SKM-1 treated with dmso at 0.1 percent for 144 hours (cell line): ENCODE data around the gene MED31.
"Not testable (repeated sequence)": the region's sequence is repeated elsewhere in the genome, so short reads cannot be mapped to it uniquely, and the experiment has no call there.

Experiments used
- DNase-seq: peaks from one replicate; lab custom pipeline; 2025; ENCODE audit not compliant: unreplicated experiment; lab: John Stamatoyannopoulos, UW

The MED31 gene

DNA sequence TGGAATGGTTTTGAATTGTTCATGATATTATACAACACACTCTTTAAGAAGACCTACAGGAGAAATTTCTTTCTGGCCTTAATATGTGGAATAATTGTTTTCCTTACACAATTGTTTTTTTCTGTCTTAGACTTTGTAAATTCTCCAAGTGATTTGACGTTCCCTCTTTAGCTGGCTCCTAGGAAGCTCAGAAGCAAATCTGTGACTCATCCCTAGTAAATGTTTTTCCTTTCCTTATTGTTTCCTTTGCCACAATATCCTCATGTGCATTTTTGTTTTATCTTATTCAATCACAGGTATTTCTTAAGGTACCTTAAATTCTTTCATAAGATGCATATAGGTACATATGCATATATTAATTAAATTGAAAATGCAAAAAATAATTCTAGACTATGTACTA lies 24.4 kb downstream of the MED31 start:
- no peak for DNase-seq

- DNase-seq, result no peak
Observed at GRCh38 chr17:6626616-6627015, 24.8 kb downstream of the MED31 start.

DNA sequence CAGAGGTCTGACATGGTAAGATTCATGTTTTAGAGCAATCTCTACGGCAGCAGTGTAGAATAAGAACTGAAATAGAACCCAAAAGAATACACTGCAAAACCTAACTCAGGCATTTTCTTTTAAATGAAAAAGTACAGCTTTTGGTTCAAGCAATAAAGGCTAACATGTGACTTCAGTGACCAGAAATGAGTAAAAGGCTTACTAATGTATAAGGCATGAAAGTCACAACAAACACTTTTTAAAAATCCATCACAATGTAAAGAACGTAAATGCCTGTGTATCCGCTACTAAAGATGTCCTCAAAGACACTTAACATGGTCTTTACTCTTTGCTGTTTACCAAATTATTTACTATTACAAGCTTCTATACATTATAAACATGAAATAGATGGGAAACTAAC lies 27.5 kb downstream of the MED31 start:
- no peak for DNase-seq

- DNase-seq, result no peak
Observed at GRCh38 chr17:6611231-6611630, 40.2 kb downstream of the MED31 start.

DNA sequence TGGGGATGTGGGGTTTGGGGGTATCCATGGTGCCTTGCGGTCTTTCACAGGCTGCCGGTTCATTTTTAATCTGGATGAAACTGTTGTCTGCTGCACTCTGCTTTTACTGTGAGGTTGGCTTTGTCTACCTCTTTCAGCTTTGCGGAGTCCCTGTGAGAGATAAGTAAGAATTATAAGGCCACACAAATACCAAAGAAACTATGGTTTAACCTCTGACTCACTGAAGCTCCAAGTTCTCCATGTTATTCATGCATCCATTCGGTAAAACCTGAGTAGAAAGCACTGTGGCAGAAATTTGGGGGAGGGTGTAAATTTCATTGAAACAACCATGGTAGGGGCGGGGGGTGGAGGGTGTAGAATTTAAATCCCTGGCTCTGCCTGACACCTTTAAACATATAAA lies 41.4 kb downstream of the MED31 start:
- no peak for DNase-seq

GRCh38 chr17:6608321-6608720 lies 43.1 kb downstream of the MED31 start:
- DNase-seq, result no peak

DNA sequence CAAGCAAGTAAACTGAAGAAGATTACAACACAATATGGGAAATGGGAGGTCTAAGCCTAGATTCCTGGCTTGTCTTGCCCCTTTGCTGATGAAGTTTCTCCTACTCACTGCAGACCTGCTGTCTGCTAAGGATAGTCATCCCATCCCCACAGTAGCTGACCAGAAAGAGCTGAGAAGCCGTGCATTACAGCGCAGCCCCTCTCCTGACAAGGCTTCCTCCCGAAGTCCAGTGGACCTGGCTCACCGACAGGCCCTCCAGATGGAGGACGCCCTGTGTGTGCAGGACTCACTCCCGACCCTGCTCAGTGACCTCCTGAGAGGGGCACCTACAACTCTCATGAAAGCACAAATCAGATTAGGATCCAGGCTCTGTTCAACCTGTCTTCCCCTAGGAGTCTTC lies 46.3 kb downstream of the MED31 start:
- DNase-seq, result no peak

GRCh38 chr17:6603744-6604325 lies 47.6 kb downstream of the MED31 start:
- no peak for DNase-seq

- no peak for DNase-seq
Observed at GRCh38 chr17:6602141-6602540, 49.3 kb downstream of the MED31 start.

DNA sequence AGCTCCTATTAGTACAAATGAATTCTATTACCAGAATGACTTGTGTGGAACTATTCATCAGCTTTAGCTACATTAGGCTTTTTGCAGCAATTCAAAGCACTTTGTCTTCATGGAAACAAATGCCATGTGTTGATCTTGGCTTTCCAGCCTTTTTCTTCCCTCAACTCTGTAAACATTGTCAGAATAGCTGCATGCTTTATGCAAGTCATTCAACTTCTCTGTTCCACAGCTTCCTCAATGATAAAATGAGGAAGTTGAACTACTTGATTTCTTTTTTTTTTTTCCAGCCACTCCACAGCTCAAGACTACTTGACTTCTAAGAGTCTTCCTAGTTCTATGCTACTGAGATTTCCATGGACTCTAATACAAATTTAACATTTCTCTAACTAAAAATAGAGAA lies 52.0 kb downstream of the MED31 start:
- DNase-seq, result peak; percentile 81

DNA sequence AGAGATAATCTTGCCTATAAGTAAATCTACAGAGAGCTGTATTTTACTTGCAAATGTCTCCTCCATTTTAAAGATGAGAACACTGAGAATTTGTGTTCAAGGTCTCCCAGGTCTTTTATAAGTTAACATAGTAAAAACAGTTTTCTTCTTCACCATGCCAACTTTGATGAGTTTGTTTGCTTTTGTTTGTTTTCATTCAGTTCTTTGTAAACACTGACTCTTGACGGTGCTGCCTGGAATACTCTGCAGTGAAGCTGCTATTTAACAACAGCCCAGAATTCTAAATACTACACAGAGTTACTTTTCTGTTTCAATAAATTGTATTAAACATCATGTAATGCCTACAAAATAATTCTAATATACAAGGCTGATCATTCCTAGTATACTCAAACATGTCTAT lies 53.7 kb downstream of the MED31 start:
- no peak for DNase-seq

- DNase-seq, result no peak
Observed at GRCh38 chr17:6596941-6597340, 54.5 kb downstream of the MED31 start.

DNA sequence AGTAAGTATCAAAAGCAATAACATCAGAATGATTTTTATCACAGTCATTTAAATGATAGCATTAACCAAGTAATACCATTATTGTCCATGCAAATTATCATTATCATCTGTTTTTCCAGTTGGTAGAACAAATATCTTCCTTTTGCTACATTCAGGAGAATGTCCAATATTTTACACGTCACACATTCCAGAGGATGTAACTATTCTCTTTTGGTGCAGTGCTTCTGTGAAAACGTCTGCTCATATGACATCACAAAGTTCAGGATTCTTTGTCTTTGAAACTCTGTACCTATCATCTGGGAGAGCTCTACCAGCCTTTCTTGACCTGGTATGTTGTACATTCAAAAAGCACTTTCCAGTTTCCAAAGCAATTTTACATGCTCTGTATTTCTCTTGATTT lies 54.9 kb downstream of the MED31 start:
- no peak for DNase-seq

DNA sequence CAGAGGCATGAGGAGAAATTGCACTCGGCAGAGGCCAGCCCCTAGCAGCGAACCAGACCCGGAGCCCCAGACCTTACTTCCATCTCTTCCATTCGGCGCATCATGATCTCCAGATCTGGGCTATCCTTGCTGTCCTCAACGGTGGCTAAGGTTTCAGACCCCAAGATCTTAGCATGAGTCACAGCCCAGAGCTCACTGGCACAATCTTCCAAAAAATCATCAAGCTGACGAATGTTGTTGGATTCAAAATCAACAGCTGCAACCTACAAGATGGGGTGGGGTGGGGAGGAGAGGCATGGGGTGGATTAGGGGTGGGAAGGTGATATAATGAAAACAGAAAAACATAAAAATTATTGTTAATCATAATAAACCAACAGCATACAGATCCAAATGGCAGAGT lies 55.3 kb downstream of the MED31 start:
- no peak for DNase-seq

GRCh38 chr17:6593371-6593770 lies 58.0 kb downstream of the MED31 start:
- DNase-seq, result not testable (repeated sequence)
